ENCODE results near the gene PIGL.

PIGL gene

DNA sequence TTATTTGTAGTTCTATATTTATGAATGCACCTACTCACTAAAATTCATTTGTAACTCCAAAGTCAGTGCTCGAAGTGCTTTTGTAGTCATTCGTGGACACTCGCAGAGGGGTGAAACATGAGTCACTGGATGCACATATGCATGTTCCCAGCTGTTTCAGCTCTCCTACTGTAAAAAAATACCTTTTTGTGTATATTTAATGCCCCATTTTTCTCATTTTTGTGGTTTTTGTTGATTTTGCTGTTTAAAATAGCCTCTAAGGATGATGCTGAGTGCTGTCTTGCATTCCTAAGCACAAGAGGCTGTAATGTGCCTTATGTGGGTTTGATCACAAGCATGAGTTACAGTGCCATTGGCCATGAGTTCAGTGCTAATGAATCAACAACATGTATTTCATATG is 105.6 kb downstream of the PIGL start:
- no peak overlapping the region for H3K4me3 ChIP-seq (ENCODE audit: low read depth in 1 of 5, low read length in 5 of 5)
- no peak overlapping the region for H3K27ac ChIP-seq (ENCODE audit: low read depth, low read length)
- H3K4me1 ChIP-seq (ENCODE audit: control insufficient read depth in 5 of 5, insufficient read depth in 5 of 5, low read length in 5 of 5), result no peaks in the 10 kb centered on the region
- H3K9me3 ChIP-seq (ENCODE audit: control insufficient read depth in 5 of 5, low read length in 5 of 5), result no peaks in the 10 kb centered on the region
- no peaks in the 10 kb centered on the region for H3K27me3 ChIP-seq (ENCODE audit: control insufficient read depth in 5 of 5, insufficient read depth in 4 of 5, low read length in 5 of 5)
- H3K9ac ChIP-seq (ENCODE audit: low read length in 5 of 5), result no peak overlapping the region
- peaks cover 14 to 22% (median 20%) of the 10 kb centered on the region in 5 donors for H3K36me3 ChIP-seq (ENCODE audit: control insufficient read depth in 5 of 5, insufficient read depth in 5 of 5, low read length in 5 of 5)

- H3K9ac ChIP-seq (ENCODE audit: low read length in 5 of 5), result no peak overlapping the region
- no peak overlapping the region for H3K4me3 ChIP-seq (ENCODE audit: low read depth in 1 of 5, low read length in 5 of 5)
- no peaks in the 10 kb centered on the region for H3K9me3 ChIP-seq (ENCODE audit: control insufficient read depth in 5 of 5, low read length in 5 of 5)
- H3K27ac ChIP-seq (ENCODE audit: low read depth, low read length), result no peak overlapping the region
- peaks cover 13 to 21% (median 18%) of the 10 kb centered on the region in 5 donors for H3K36me3 ChIP-seq (ENCODE audit: control insufficient read depth in 5 of 5, insufficient read depth in 5 of 5, low read length in 5 of 5)
- no peaks in the 10 kb centered on the region for H3K27me3 ChIP-seq (ENCODE audit: control insufficient read depth in 5 of 5, insufficient read depth in 4 of 5, low read length in 5 of 5)
- peaks cover 0 to 13% (median 11%) of the 10 kb centered on the region in 5 donors for H3K4me1 ChIP-seq (ENCODE audit: control insufficient read depth in 5 of 5, insufficient read depth in 5 of 5, low read length in 5 of 5)
Measured at GRCh38 chr17:16325964-16326363, 109.0 kb downstream of the PIGL start.

DNA sequence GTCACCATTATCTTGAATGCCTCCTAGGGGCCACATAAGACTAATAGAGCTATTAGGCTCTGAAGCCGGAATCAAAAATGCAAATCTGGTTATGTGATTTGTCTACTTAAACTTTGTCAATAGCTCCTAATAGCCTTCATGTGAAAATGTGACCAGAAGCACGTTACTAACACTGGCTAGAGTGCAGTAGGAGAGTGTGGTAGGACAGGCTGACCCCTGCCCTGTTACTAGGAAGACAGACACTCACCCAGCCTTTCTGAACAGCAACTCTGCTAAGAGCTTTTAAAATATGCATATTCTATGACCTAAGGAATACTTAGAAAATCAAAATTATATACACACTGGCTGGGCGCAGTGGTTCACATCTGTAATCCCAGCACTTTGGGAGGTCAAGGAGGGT is 110.0 kb downstream of the PIGL start:
- no peaks in the 10 kb centered on the region for H3K9me3 ChIP-seq (ENCODE audit: control insufficient read depth in 5 of 5, low read length in 5 of 5)
- H3K9ac ChIP-seq (ENCODE audit: low read length in 5 of 5), result no peak overlapping the region
- no peaks in the 10 kb centered on the region for H3K27me3 ChIP-seq (ENCODE audit: control insufficient read depth in 5 of 5, insufficient read depth in 4 of 5, low read length in 5 of 5)
- H3K36me3 ChIP-seq (ENCODE audit: control insufficient read depth in 5 of 5, insufficient read depth in 5 of 5, low read length in 5 of 5), result peaks cover 13 to 21% (median 18%) of the 10 kb centered on the region in 5 donors
- H3K4me1 ChIP-seq (ENCODE audit: control insufficient read depth in 5 of 5, insufficient read depth in 5 of 5, low read length in 5 of 5), result peaks cover 0 to 13% (median 11%) of the 10 kb centered on the region in 5 donors
- no peak overlapping the region for H3K4me3 ChIP-seq (ENCODE audit: low read depth in 1 of 5, low read length in 5 of 5)
- no peak overlapping the region for H3K27ac ChIP-seq (ENCODE audit: low read depth, low read length)

GRCh38 chr17:16328997-16329396 is 112.0 kb downstream of the PIGL start:
- Histone ChIP-seq H3K27ac (ENCODE audit: low read depth, low read length) (no peak overlapping the region), H3K4me3 (ENCODE audit: low read depth in 1 of 5, low read length in 5 of 5) (peak overlapping the region in 2 of 5 donors; percentile 6 to 26), H3K27me3 (ENCODE audit: control insufficient read depth in 5 of 5, insufficient read depth in 4 of 5, low read length in 5 of 5) (no peaks in the 10 kb centered on the region), H3K9ac (ENCODE audit: low read length in 5 of 5) (peak overlapping the region in 2 of 5 donors; percentile 35 to 46), H3K9me3 (ENCODE audit: control insufficient read depth in 5 of 5, low read length in 5 of 5) (no peaks in the 10 kb centered on the region), H3K4me1 (ENCODE audit: control insufficient read depth in 5 of 5, insufficient read depth in 5 of 5, low read length in 5 of 5) (peaks cover 0 to 13% (median 11%) of the 10 kb centered on the region in 5 donors), H3K36me3 (ENCODE audit: control insufficient read depth in 5 of 5, insufficient read depth in 5 of 5, low read length in 5 of 5) (peaks cover 8 to 21% (median 16%) of the 10 kb centered on the region in 5 donors)

DNA sequence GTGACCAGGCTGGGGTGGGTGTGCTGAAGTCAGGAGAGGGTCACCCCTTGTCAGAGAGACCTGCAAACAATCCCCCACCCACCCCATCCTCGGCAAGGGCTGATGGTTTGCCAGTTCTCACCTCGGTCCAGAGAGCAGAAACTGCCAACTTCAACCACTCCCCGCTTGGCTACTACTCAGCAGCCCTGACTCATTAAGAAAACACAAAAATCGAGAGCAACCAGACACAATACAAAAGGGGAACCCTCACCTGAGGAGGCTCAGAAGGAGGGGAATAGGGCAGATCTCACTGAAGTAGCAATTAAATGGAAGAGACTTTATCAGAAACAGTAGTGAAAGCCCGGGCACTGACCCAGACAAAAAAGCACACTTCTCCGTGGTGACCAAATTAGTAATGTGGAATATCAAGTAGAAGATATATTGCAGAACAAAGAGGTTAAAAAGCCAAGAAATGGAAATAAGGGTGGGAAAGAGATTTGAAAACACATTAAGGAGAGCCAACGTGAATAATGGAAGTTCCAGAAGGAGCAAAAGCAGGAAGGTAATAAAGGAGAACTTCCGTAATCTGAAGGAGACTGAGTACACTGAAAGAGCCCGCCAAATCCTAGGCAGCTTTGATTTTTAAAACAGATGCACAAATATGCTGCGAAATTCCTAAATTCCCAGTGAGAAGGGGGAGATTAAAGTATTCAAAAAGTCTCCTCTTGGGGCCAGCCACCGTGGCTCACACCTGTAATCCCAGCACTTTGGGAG is 112.7 kb downstream of the PIGL start:
- peak overlapping the region in 3 of 5 donors; percentile 30 to 39 (median 35) for H3K9ac ChIP-seq (ENCODE audit: low read length in 5 of 5)
- H3K4me1 ChIP-seq (ENCODE audit: control insufficient read depth in 5 of 5, insufficient read depth in 5 of 5, low read length in 5 of 5), result peaks cover 0 to 13% (median 11%) of the 10 kb centered on the region in 5 donors
- H3K9me3 ChIP-seq (ENCODE audit: control insufficient read depth in 5 of 5, low read length in 5 of 5), result no peaks in the 10 kb centered on the region
- no peak overlapping the region for H3K27ac ChIP-seq (ENCODE audit: low read depth, low read length)
- peak overlapping the region in 3 of 5 donors; percentile 6 to 31 (median 26) for H3K4me3 ChIP-seq (ENCODE audit: low read depth in 1 of 5, low read length in 5 of 5)
- no peaks in the 10 kb centered on the region for H3K27me3 ChIP-seq (ENCODE audit: control insufficient read depth in 5 of 5, insufficient read depth in 4 of 5, low read length in 5 of 5)
- peaks cover 8 to 20% (median 16%) of the 10 kb centered on the region in 5 donors for H3K36me3 ChIP-seq (ENCODE audit: control insufficient read depth in 5 of 5, insufficient read depth in 5 of 5, low read length in 5 of 5)

DNA sequence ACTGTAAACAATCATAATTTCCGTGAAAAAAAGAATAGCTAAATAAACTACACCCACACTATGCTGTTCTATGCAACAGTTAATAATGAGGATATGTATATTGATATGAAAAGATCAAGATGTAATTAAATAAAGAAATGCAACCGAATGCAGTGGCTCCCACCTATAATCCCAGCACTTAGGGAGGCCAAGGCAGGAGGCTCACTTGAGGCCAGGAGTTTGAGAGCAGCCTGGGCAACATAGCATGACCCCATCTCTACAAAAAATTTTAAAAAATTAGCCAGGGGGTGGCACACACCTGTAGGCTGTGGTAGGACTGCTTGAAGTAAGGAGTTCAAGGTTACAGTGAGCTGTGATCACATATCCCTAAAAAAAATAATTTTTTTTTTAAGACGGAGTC is 121.4 kb downstream of the PIGL start:
- Histone ChIP-seq H3K9me3 (ENCODE audit: control insufficient read depth in 5 of 5, low read length in 5 of 5) (no peaks in the 10 kb centered on the region), H3K27ac (ENCODE audit: low read depth, low read length) (no peak overlapping the region), H3K4me3 (ENCODE audit: low read depth in 1 of 5, low read length in 5 of 5) (no peak overlapping the region), H3K36me3 (ENCODE audit: control insufficient read depth in 5 of 5, insufficient read depth in 5 of 5, low read length in 5 of 5) (peaks cover 0 to 11% (median 9%) of the 10 kb centered on the region in 5 donors), H3K9ac (ENCODE audit: low read length in 5 of 5) (no peak overlapping the region), H3K27me3 (ENCODE audit: control insufficient read depth in 5 of 5, insufficient read depth in 4 of 5, low read length in 5 of 5) (no peaks in the 10 kb centered on the region), H3K4me1 (ENCODE audit: control insufficient read depth in 5 of 5, insufficient read depth in 5 of 5, low read length in 5 of 5) (peaks cover 0 to 7% (median 0%) of the 10 kb centered on the region in 5 donors)

DNA sequence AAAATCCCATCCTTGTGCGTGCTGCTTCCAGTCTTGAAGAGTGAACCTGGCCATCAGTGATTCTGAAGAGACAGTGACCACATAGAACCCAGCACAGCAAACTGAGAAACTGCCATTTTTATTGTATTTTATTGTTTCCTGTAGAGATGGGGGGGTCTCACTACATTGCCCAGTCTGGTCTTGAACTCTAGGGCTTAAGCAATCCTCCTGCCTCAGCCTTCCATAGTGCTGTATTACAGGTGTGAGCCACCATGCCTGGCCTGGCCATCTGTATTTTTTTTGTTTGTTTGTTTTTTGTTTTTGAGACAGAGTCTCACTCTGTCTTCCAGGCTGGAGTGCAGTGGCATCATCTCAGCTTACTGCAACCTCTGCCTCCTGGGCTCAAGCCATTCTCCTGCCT is 122.4 kb downstream of the PIGL start:
- Histone ChIP-seq H3K9me3 (ENCODE audit: control insufficient read depth in 5 of 5, low read length in 5 of 5) (no peaks in the 10 kb centered on the region), H3K4me1 (ENCODE audit: control insufficient read depth in 5 of 5, insufficient read depth in 5 of 5, low read length in 5 of 5) (peaks cover 0 to 8% (median 0%) of the 10 kb centered on the region in 5 donors), H3K27me3 (ENCODE audit: control insufficient read depth in 5 of 5, insufficient read depth in 4 of 5, low read length in 5 of 5) (no peaks in the 10 kb centered on the region), H3K36me3 (ENCODE audit: control insufficient read depth in 5 of 5, insufficient read depth in 5 of 5, low read length in 5 of 5) (peaks cover 0 to 20% (median 10%) of the 10 kb centered on the region in 5 donors), H3K4me3 (ENCODE audit: low read depth in 1 of 5, low read length in 5 of 5) (no peak overlapping the region), H3K9ac (ENCODE audit: low read length in 5 of 5) (no peak overlapping the region), H3K27ac (ENCODE audit: low read depth, low read length) (no peak overlapping the region)

GRCh38 chr17:16339959-16340358 is 122.9 kb downstream of the PIGL start:
- no peaks in the 10 kb centered on the region for H3K9me3 ChIP-seq (ENCODE audit: control insufficient read depth in 5 of 5, low read length in 5 of 5)
- H3K36me3 ChIP-seq (ENCODE audit: control insufficient read depth in 5 of 5, insufficient read depth in 5 of 5, low read length in 5 of 5), result peaks cover 0 to 20% (median 11%) of the 10 kb centered on the region in 5 donors
- H3K4me1 ChIP-seq (ENCODE audit: control insufficient read depth in 5 of 5, insufficient read depth in 5 of 5, low read length in 5 of 5), result peaks cover 0 to 8% (median 0%) of the 10 kb centered on the region in 5 donors
- no peaks in the 10 kb centered on the region for H3K27me3 ChIP-seq (ENCODE audit: control insufficient read depth in 5 of 5, insufficient read depth in 4 of 5, low read length in 5 of 5)
- no peak overlapping the region for H3K27ac ChIP-seq (ENCODE audit: low read depth, low read length)
- no peak overlapping the region for H3K9ac ChIP-seq (ENCODE audit: low read length in 5 of 5)
- H3K4me3 ChIP-seq (ENCODE audit: low read depth in 1 of 5, low read length in 5 of 5), result no peak overlapping the region

- peaks cover 0 to 8% (median 0%) of the 10 kb centered on the region in 5 donors for H3K4me1 ChIP-seq (ENCODE audit: control insufficient read depth in 5 of 5, insufficient read depth in 5 of 5, low read length in 5 of 5)
- H3K27me3 ChIP-seq (ENCODE audit: control insufficient read depth in 5 of 5, insufficient read depth in 4 of 5, low read length in 5 of 5), result no peaks in the 10 kb centered on the region
- no peak overlapping the region for H3K4me3 ChIP-seq (ENCODE audit: low read depth in 1 of 5, low read length in 5 of 5)
- no peak overlapping the region for H3K27ac ChIP-seq (ENCODE audit: low read depth, low read length)
- peaks cover 0 to 20% (median 11%) of the 10 kb centered on the region in 5 donors for H3K36me3 ChIP-seq (ENCODE audit: control insufficient read depth in 5 of 5, insufficient read depth in 5 of 5, low read length in 5 of 5)
- no peaks in the 10 kb centered on the region for H3K9me3 ChIP-seq (ENCODE audit: control insufficient read depth in 5 of 5, low read length in 5 of 5)
- no peak overlapping the region for H3K9ac ChIP-seq (ENCODE audit: low read length in 5 of 5)
Measured at GRCh38 chr17:16342979-16343378, 126.0 kb downstream of the PIGL start.

- H3K9me3 ChIP-seq (ENCODE audit: control insufficient read depth in 5 of 5, low read length in 5 of 5), result no peaks in the 10 kb centered on the region
- peaks cover 0 to 8% (median 0%) of the 10 kb centered on the region in 5 donors for H3K4me1 ChIP-seq (ENCODE audit: control insufficient read depth in 5 of 5, insufficient read depth in 5 of 5, low read length in 5 of 5)
- H3K27ac ChIP-seq (ENCODE audit: low read depth, low read length), result no peak overlapping the region
- H3K4me3 ChIP-seq (ENCODE audit: low read depth in 1 of 5, low read length in 5 of 5), result no peak overlapping the region
- H3K36me3 ChIP-seq (ENCODE audit: control insufficient read depth in 5 of 5, insufficient read depth in 5 of 5, low read length in 5 of 5), result peaks cover 0 to 24% (median 14%) of the 10 kb centered on the region in 5 donors
- no peak overlapping the region for H3K9ac ChIP-seq (ENCODE audit: low read length in 5 of 5)
- H3K27me3 ChIP-seq (ENCODE audit: control insufficient read depth in 5 of 5, insufficient read depth in 4 of 5, low read length in 5 of 5), result no peaks in the 10 kb centered on the region
Measured at GRCh38 chr17:16343569-16343968, 126.6 kb downstream of the PIGL start.

Measured in subcutaneous abdominal adipose tissue (tissue), 5 donors.